ENCODE results near the gene RPL35.

The RPL35 gene

DNA sequence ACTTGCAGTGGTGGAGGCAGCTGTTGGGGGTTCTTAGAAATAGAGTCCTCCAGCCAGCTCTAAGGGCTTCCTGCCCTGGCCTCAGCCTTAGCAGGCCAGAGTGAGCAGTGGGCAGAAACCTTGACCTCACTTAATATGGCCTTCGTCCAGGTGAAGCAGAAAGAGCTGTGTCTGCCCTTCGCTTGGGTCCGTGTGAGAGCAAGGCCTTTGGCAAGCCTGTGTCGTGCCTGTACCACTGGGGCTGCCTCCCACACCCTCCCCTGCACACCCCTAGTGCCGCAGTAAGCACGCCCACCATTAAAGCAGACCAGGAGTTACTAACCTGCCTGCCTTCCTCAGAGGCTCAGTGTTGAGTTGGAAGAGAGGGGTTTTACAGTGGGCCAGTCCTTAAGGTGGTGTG is 13.7 kb upstream of the RPL35 start:
- DNase-seq, result no peak

DNA sequence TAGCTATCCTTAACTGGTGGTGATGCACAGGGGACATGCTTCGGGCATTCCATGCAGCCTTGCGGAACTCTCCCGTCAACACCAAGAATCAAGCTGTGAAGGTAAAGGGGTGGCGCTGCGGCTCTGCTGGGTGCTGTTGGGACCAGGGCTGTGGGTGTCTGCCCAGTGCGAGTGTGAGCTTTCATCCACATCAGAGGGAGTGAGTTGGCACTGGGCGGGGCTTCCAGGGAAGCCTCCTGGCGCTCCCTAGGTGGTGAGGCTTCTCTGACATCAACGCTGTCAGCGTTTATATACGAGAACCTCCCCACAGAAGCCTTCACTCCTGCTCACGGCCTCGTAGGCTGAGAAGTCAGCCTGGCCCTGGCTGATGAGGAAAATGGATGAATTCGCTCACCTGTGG is 11.9 kb upstream of the RPL35 start:
- DNase-seq, result no peak

DNA sequence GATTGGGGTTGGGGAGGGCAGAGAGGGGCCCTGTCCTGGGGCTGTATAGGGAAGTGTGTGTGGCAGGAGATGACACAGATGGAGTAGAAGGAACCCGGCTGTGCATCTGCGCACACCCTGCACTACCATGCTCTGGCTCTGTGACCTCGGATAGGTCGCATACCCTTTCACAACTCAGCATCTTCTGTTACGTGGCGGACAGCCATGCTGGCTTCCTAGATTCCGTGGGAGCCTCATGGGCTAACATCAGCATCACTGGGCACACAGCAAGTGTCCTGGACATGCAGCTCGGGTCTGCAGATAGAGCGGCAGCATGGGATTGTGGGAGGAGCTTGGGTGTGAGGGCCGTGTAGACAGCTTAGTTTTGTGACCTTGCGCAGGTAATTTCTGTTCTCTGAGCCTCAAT is 9.4 kb upstream of the RPL35 start:
- DNase-seq, result no peak

DNA sequence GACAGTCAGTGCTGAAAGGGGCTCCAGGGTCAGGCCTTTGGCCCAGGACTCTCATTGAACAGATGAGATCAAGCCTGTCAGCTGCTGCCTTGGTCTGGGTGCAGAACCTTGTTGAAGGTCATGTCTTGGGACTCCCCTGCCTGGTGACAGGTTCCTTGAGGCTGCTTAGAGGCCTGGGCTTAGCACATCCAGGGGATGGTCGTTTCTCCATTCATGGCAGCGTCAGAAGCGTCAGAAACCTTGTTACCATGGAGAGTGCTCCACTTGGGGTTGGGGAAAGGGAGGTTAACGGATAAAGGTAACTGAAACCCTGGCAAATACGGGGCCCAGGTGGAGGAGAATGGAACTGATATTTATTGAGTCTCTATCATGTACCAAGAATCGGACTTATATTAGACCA is 9.0 kb upstream of the RPL35 start:
- DNase-seq, result no peak

DNA sequence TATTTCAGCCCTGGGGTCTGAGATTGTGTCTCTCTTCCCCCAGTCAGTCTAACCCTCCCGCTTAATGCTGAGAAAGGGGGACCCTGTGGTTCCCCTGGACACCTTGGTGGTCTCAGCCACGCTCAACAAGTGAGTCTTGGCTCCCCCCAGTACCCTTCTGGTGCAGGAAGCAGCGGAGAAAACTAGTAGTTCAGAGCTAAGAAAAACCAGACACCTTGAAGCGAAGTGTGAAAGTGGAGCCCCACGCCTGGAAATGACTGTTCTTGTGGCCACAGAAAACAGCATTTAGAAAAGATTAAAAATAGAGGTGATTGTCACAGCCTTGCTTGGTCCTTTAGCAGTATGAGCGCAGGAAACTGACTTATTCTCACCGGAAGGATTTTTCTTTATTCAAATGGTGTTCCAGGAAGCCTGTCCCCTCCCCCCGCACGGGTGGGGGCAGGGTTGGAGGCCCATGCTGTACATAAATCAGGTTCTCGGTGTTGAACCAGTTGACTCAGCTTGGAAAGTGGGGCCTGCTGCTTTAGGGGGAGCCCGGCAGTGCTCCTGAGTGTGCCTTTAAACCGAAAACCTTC is 8.3 kb upstream of the RPL35 start:
- no peak for DNase-seq

DNA sequence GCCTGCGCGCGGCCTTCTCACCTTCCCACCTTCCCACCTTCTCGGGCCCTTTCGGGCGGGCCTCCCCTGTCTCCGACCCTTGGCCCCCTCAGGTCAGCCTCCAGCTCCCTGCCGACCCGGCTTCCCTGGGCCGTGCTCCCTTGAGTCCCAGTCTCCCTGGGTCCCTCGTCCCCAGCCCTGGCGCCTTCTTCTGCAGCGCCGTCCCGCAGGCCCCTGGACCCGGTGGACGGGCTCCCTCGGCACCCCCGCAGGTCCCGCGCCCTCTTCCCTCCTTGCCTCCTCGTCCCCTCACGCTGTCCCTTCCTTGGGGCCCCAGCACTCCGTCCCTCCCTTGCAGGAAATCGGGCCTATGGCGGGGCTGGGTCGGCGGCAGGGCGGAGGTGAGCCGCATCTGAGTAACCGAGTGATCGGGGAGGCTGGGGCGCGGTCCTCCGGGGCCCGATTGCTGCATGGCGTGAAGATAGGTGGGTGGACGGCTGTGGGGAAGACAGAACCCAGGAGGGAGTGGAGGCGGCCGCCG is 7.8 kb upstream of the RPL35 start:
- DNase-seq, result peak; percentile 11

DNA sequence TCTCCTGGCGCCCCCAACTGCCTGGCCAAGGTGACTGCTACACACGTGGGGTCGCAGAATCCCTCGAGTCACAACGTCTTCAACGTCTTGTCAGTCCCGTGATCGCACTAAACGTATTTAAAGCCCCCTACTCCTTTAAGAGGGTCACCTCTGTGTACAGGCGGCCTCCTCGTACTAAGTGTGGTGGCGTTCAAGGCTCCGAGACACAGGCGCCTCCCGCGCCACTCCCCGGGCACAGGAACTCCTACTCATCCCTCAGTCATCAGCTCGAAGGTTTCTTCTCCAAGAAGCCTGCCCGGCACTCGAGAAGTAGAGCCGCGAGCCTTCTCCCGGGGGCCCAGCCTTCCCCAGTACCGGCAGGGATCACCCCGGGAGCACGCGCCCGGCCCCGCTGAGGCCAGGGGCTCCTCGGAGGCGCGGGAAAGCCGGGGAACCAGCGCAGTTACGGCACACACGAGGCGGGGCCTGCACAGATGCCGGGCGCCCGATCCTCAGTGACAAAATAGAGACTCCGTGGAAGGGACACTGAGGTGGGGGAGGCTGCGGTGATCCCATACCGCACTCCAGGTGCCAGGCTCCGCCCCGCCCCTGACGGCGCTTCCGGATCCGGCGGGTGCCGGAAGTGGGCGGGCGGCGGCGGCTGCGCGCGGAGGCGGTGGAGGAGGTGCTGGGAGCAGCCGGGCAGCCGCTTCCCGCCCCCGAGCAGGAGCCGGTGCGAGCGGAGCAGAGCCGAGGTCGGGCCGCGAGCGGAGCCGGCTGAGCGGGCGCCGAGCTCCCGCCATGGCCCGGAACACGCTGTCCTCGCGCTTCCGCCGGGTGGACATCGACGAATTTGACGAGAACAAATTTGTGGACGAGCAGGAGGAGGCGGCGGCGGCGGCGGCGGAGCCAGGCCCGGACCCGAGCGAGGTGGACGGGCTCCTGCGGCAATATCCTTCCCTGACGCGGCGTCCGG is 7.0 kb upstream of the RPL35 start:
- peak; percentile 87 for DNase-seq

DNA sequence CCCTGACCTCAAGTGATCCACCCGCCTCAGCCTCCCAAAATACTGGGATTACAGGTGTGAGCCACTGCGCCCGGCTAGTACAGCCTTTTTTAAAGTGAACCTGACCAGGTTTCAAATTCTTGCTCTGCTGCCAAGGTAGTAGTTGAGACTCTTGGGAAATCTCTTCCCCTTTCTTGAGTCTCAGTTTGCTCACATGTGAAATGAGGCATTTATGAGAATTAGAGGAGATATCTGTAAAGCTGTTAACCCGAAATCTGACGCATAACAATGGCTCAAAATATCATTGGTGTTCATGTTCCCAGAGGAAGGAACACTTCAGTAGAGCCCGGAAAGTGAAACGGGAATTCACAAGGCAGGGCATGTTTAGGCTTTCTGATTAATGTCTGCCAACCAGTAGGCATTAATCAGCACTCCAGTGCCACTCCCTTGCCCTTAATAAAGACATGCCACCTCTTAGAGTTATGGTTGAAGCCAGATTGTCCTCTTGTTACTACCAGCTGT is 1.7 kb upstream of the RPL35 start:
- no peak for DNase-seq

DNA sequence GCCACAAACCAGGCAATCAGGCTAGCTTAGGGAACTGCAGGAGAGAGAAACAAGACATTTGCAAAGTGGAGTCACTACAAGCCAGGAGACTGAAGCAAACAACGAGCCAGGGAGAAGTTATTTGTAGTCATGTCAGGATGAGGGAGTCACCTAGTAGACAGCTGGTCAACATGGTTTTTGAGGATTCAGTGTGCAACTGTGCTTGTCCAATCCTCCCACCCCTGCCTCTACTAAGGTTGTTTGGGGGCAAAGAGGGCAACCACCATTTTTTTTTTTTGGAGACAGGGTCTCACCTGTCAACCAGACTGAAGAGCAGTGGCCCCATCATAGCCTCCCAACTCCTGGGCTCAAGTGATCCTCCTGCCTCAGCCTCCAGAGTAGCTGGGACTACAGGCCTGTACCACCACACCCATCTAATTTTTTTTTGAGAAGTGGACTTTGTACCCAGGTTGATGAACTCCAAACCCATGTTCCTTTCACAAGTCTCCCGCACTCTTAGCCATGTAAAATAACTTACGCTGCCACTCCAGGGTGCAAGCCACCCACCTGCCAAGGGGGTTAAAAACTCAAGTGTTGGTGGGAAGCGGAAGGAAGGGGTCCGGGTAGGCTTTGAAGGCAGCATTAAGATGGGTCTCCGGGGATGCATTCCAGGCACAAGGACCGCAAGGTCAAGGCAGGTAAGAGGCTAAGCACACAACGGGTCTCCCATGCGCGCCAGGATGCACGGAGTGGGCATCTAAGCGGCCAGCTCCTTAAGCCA is 995 bp downstream of the RPL35 start:
- no peak for DNase-seq

DNA sequence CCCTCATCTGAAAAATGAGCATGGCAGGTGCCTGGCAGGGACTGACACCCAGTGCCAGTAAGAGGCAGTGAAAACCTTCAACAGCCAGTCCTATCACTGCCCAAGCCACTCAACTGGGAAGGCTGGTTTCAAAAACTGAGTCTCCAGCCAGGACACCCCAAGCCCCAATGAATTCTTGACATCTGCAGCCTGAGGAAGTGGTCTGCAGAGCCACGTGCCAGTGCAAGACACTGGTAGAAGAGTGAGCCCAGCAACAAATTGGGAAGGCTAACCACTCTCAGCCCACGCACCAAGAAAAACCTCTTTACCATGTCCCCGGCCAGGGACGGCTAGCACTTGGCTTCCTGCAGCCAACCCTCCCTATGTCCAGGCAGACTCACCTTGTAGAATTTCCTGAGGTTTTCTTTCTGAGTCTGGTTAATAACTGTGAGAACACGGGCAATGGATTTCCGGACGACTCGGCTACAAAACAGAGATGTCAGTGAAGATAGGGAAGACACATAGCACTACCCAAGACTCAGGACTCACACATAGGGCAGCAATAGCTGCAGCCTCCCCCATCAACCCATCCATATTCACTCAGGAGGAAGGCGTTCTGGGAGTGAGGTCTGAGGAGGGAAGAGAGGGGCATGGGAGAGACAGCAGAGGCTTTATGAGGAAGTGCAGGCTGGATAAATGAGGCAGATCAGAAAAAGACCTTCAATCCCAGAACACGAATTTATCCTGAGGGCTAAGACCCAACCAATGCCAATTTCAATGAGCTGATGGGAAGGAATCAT is 1.8 kb downstream of the RPL35 start:
- no peak for DNase-seq

DNA sequence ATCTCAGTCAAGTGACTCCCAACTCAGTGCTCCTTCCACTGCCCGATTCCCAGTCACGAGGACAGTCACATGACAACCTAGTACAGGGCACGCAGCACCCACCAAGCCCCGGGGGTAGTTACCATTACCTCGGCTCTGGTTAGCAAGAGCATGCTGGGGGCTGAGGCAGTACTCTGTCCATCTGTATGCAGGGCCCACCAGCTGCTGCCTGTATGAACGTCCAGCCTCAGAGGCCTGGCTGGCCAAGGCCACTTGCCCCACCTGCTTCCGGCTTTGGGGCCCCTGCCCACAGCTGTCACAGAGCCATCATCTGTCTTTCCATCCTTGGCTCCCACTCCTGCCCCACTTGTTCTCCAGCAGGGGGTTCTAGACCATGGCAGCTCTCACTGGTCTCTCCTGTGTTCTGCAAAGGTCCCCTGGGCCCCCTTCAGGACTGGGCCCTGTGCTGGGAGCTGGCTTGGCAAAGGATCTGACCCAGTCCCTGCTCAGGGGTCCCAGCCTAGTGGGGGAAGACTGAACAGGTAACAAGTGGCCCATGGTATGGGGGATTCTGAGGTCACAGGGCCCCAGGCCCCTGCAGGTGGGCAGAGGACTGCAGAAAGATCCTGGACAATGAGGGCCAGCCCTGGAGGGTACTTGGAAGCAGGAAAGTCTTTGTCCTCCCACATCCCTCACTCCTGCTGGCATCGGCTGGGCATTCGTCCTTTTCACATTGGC is 3.3 kb downstream of the RPL35 start:
- no peak for DNase-seq

DNA sequence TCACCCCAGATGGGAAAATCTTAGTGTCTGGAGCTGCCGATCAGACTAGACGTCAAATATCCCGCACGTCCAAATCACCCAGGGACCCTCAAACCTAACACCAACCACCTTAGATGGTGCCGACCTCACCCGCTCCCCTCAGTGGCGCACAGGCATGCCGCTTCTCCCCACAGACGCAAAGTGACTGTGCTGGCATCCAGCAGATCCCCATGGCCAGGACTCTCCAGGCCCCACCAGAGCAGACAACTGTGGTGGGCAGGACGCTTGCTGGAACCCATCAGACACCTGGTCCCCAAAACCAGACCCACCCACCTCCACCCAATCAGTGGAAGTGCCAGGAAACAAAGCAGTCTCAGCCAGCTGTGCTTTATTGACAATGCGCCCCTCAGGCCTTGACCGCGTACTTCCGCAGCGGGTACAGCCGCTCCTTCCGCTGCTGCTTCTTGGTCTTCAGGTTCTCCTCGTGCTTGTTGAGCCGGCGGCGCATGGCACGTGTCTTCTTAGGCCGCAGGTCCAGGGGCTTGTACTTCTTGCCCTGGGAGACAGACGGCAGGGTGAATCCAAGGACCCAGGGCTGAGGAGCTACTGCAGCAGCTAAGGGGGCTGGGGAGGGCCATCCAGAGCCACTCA is 4.1 kb downstream of the RPL35 start:
- no peak for DNase-seq

DNA sequence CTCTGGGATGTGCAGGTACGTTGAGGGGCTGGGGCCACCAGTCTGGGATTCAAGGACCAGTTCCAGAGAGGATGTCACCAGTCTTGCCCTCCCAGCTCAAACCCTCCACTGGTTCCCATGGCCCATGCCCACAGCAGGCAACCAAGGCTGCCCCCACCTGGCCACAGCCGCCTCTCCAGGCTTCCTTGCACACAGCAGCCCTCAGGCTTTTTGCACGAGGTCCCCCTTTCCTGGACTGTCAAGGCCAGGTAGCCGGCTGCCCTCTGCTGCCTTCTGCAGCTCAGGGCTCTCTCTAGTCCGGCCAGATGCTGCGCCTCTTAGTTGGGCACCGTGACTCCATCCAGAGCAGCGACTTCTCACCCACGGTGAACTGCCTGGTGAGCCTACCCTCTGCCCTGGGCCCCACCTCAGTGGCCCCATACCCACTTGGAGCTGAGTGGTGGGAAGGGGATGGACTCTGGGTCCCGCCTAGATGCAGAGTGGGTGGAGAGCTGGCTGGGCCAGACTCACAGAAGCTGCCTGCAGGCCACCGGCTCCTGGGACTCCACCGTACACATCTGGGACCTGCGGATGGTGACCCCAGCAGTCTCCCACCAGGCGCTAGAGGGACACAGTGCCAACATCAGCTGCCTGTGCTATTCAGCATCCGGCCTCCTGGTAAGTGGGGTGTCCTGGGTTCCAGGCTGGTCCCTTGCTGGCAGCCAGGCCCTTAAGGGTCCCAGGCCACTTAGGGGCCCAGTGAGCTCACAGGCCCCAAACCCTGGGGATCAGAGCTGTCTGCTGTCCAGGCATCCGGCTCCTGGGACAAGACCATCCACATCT is 5.6 kb downstream of the RPL35 start:
- DNase-seq, result peak; percentile 20

DNA sequence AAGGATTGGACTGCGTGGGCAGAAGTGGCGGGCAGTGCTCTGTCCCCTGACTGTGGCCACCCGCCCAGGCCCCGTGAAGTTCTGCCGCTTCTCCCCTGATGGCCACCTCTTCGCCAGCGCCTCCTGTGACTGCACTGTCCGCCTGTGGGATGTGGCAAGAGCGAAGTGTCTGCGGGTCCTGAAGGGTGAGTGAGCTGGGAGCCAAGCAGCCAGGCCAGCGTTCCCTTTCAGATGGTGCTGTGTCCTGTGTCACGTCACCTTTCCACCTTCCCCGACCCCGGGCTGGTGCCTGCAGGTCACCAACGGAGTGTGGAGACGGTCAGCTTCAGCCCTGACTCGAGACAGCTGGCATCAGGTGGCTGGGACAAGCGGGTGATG is 6.2 kb downstream of the RPL35 start:
- DNase-seq, result no peak

DNA sequence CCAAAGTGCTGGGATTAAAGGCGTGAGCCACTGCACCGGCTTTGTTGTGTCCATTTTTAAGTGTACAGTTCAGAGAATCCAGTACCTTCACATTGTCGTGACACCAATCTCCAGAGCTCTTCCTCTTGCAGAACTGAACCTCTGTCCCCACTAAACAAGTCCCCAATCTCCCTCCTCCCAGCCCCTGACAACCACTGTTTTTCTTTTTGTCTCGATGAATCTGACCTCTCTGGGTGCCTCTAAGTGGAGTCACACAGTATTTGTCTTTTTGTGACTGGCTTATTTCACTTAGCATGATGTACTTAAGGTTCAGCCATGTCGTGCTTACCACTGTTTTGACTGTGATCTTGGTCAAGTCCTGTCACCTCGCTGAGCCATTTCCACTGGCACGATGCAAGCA is 6.9 kb downstream of the RPL35 start:
- DNase-seq, result no peak

DNA sequence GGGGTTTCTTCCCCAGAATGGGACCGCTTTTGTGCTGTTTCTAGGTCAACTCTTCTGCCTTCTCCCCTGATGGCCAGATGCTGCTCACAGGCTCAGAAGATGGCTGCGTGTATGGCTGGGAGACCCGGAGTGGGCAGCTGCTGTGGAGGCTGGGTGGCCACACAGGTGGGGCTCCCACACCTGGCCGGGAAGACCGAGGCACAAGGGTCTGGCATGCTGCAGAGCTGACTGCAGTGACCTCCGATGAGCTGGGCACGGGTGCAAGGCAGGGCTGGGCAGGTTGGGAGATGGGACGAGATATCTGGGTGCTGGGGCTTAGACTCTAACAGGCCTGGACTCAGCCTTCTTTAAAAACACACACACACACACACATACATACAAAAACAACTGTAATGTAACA is 7.6 kb downstream of the RPL35 start:
- DNase-seq, result no peak

DNA sequence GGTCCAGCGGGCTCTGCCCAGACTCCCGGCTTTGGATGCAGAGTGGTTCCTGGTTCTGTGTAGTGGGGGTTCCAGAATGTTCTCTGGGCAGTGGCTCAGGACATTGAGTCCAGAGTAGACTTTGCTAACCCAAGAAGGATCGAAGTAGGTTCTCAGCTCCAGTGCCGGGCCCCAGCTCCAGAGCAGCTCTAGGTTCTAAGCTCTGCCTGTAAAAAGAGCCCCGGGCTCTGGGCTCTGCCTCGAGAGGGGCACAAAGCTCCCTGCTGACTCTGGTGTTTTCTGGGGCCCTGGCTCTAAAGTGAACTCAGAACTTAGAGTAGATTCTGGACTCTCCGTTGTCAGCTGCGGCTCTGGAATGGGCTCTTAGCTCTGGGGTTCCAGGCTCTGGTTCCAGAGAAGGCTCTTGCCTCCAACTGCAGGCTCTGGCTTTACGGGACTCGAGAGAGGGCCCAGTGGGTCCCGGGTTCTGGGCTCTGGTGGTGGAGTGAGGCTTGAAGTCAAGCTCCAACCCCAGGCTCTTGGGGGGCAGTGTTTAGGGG is 8.1 kb downstream of the RPL35 start:
- DNase-seq, result no peak

DNA sequence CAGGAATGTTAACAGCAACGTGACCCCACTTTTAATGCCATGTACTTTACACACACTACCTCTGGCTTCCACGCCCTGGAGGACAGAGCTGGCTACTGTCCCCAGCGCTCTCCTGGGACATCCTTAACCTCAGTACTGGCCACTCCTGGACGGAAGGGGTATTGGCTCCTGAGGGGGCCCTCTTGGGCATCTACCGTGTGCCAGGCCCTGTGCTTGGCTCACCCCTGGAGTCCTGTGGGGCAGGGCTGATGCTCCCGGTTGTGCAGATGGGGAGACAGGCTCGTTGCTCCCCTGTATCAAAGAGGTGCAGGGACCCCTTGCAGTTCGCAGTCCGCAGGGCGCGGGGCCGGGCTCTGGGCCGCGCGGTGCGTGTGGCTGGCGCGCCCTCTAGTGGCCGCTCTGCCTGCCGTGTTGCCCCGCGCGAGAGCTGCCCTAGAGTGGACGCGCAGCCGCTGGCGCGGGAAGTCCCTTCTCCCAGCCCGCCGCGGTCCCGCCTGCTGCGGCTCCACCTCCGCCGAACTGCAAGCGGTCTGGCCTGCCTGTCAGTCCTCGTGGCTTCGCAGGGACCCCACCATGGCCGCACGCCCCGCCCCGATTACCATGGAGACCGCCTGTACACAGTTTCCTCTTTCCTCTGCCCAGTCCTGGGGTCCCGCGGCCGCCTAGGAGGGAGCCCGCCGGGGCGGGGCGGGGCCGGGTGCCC is 8.8 kb downstream of the RPL35 start, which contains the start of gene WDR38:
TSS of gene WDR38 (plus strand) at position 632 of the 703 bp plus-strand sequence. CDS start 72 bp downstream, outside the sequence.
- peak; percentile 62 for DNase-seq

DNA sequence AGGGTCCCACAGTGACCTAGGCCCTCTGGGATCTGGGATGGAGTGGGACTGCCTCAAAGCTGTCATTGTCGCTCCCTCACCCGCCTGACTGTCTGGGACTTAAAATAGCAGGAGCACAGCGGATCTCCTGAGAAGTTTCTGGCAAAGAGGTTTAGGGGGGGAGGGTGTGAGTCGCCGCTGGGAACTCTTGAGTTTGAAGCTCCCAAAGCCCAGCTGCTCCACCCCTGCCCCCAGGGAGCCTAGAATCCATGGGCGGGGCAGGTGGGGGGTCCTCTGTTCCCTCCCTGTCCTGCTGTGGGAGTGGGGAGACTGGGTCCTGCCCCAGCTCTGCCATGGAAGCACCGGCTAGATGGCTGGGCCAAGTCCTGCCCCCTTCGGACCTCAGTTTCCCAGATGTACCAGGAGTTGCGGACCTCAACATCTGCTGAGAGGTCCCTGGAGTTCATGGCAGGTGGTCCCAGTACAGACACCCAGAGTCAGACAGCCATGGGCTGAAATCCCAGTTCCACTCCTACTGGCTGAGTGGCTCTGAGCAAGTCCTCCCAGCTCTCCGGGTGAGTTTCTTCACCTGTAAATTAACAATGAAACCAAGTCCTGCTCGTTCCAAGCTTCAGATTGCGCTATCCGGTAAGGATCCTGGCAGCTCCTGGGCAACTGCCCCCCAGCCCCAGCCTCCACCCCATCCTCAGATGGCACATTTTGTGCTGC is 9.5 kb downstream of the RPL35 start:
- DNase-seq, result no peak
